Epithelial cell of proximal tubule (primary cell): Measurements from ENCODE around the gene PRMT1. TPM values are rescaled to one million over a fixed set of nuclear protein-coding genes. Genes with fewer than 3 reads are reported as not detected.
A peak's percentile ranks its signal among the peaks of the same experiment; 100 is the strongest.

Experiments used
- DNase-seq: peaks from one replicate; pipeline ENCODE4 v3.0.0-alpha.2; 2011; ENCODE audit warnings: low read depth
- H3K4me3 ChIP-seq: 2 replicates; pipeline ENCODE4 v1.5.1; 2011; ENCODE audit warnings: low read depth, mild to moderate bottlenecking, low read length
- CTCF ChIP-seq: conservative IDR thresholded peaks from 2 replicates; pipeline ENCODE4 v1.5.1; 2012; ENCODE audit warnings: low read depth, mild to moderate bottlenecking, low read length
- total RNA-seq: library from RNA; depleted of rRNA; stranded (reverse); fragments of >200 nt; gene quantifications from 2 replicates; pipeline ENCODE4 v1.2.3, GENCODE V29; 2015

The PRMT1 gene
- total RNA-seq, 1 donor from 2014 or later, result 186 TPM

GRCh38 chr19:49672131-49672919, 4.7 kb upstream of the PRMT1 start:
- DNase-seq, result no peak
- peak; percentile 95 for TF ChIP-seq CTCF
- peak overlapping the region; percentile 43 for H3K4me3 ChIP-seq

- peak overlapping the region; percentile 55 for H3K4me3 ChIP-seq
- no peak for TF ChIP-seq CTCF
- peak; percentile 93 for DNase-seq
Observed at GRCh38 chr19:49676136-49676783, 811 bp upstream of the PRMT1 start.

GRCh38 chr19:49676784-49677230, 264 bp upstream of the PRMT1 start:
- TF ChIP-seq CTCF, result no peak
- peak; percentile 99 for DNase-seq
- H3K4me3 ChIP-seq, result peak overlapping the region; percentile 100

GRCh38 chr19:49677901-49678674, 1.0 kb downstream of the PRMT1 start:
- peak; percentile 69 for TF ChIP-seq CTCF
- peak overlapping the region; percentile 100 for H3K4me3 ChIP-seq
- peak; percentile 37 for DNase-seq

GRCh38 chr19:49678985-49679770, 2.1 kb downstream of the PRMT1 start:
- no peak for TF ChIP-seq CTCF
- no peak for DNase-seq
- H3K4me3 ChIP-seq, result no peak overlapping the region

GRCh38 chr19:49679771-49680413, 2.8 kb downstream of the PRMT1 start:
- DNase-seq, result no peak
- no peak for TF ChIP-seq CTCF
- no peak overlapping the region for H3K4me3 ChIP-seq
